ENCODE measurements around the gene DDX23. TPM values are rescaled to one million over a fixed set of nuclear protein-coding genes. Genes with fewer than 3 reads are reported as not detected.

DDX23 gene
- total and polyA plus RNA-seq, 4 donors = 36.6 to 86.7 (median 61.7) TPM

DNA sequence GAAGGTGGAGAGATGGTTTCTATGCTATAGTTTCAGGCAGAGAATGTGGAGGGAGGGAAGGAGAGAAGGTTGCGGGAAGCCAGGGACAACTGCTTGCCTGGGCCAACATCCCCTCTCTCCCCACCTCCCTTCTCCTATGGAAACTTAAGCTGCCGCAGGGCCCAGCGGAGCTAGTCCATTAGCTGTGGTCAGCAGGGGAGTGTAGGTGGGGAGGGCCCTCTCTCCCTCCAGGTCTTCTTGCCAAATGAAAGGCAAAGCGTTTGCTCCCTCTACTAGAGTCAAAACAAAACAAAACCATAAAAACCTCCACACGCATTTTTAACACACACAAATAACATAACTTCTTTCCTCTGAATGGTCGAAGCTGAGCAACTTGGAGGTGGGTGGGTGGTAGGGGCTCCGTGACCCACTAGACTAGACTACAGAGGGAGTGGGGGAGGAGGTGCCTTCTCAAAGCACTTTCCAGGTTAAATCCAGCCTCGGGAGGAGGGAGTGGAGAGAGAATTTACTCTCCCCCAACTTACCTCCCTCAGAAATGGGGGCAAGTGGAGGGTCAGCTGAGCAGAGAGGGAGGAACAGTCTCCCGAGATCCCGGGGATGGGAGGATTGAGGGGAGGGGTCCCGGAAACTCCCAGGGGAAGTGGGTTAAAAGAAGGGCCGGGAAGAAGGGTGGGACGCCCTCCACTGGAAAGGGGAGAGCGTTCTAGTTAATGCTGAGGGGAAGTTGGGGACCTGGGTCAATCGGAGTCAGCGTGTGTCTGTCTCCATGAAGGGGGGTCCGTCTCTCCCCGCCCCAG is 38.3 kb downstream of the DDX23 start:
- peak overlapping the region in 1 of 2 donors; percentile 92 for H3K27ac ChIP-seq (ENCODE audit: low read depth in 1 of 2, low read length in 1 of 2)
- DNase-seq = peak in 1 of 3 donors; percentile 36
- no peak overlapping the region for H3K9ac ChIP-seq (ENCODE audit: insufficient read depth in 1 of 2, low read length in 2 of 2)
- no peaks in the 10 kb centered on the region for H3K9me3 ChIP-seq (ENCODE audit: control insufficient read depth in 4 of 4, insufficient read depth in 3 of 4, low read length in 3 of 4)
- WGBS, 2 donors = 33 to 36% methylated on average over 17 to 18 of the region's 18 CpGs
- H3K4me1 ChIP-seq (ENCODE audit: control insufficient read depth in 5 of 5, insufficient read depth in 5 of 5, low read length in 5 of 5) = peaks cover 0 to 57% (median 10%) of the 10 kb centered on the region in 5 donors
- TF ChIP-seq, protein P1, sequence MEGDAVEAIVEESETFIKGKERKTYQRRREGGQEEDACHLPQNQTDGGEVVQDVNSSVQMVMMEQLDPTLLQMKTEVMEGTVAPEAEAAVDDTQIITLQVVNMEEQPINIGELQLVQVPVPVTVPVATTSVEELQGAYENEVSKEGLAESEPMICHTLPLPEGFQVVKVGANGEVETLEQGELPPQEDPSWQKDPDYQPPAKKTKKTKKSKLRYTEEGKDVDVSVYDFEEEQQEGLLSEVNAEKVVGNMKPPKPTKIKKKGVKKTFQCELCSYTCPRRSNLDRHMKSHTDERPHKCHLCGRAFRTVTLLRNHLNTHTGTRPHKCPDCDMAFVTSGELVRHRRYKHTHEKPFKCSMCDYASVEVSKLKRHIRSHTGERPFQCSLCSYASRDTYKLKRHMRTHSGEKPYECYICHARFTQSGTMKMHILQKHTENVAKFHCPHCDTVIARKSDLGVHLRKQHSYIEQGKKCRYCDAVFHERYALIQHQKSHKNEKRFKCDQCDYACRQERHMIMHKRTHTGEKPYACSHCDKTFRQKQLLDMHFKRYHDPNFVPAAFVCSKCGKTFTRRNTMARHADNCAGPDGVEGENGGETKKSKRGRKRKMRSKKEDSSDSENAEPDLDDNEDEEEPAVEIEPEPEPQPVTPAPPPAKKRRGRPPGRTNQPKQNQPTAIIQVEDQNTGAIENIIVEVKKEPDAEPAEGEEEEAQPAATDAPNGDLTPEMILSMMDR (IDR thresholded peaks at IDR 0.05; ENCODE audit: control extremely low read depth, extremely low read depth) = no peak
- no peaks in the 10 kb centered on the region for H3K36me3 ChIP-seq (ENCODE audit: control insufficient read depth in 4 of 4, insufficient read depth in 4 of 4, low read length in 4 of 4)
- no peaks in the 10 kb centered on the region for H3K27me3 ChIP-seq (ENCODE audit: control insufficient read depth in 3 of 3, insufficient read depth in 3 of 3, low read length in 2 of 3)
- H3K4me3 ChIP-seq = peak overlapping the region; percentile 65
- no peak for ATAC-seq (ENCODE audit: insufficient read depth, low FRiP score)

DNA sequence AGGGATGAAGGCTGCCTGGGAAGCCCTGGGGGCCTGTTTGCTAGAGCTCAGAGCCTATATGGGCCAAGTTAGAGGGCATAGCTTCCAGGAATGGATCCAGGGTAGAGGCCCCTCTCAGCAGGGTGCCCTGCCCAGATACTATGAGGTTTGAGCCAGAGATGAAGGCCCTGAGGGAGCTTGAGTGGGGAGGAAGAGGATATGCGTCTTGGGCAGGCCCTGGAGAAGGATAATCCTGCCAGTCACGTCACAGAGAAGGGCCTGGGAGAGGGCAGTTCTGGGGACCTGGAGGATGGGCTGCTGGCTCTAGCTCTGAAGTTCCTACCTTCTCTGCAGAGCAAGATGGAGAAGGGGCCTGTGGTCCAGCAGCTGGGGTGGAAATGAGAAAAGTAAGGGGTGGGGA is 39.6 kb downstream of the DDX23 start:
- ATAC-seq (ENCODE audit: insufficient read depth, low FRiP score) = no peak
- Histone ChIP-seq H3K4me3 (no peak overlapping the region), H3K27me3 (ENCODE audit: control insufficient read depth in 3 of 3, insufficient read depth in 3 of 3, low read length in 2 of 3) (no peaks in the 10 kb centered on the region), H3K36me3 (ENCODE audit: control insufficient read depth in 4 of 4, insufficient read depth in 4 of 4, low read length in 4 of 4) (no peaks in the 10 kb centered on the region), H3K27ac (ENCODE audit: low read depth in 1 of 2, low read length in 1 of 2) (no peak overlapping the region), H3K9me3 (ENCODE audit: control insufficient read depth in 4 of 4, insufficient read depth in 3 of 4, low read length in 3 of 4) (no peaks in the 10 kb centered on the region), H3K9ac (ENCODE audit: insufficient read depth in 1 of 2, low read length in 2 of 2) (no peak overlapping the region), H3K4me1 (ENCODE audit: control insufficient read depth in 5 of 5, insufficient read depth in 5 of 5, low read length in 5 of 5) (peaks cover 0 to 50% (median 9%) of the 10 kb centered on the region in 5 donors)
- 64 to 77% methylated on average over 2 of the region's 2 CpGs for WGBS, 2 donors
- TF ChIP-seq, protein P1 (IDR thresholded peaks at IDR 0.05; ENCODE audit: control extremely low read depth, extremely low read depth) = no peak
- no peak for DNase-seq

DNA sequence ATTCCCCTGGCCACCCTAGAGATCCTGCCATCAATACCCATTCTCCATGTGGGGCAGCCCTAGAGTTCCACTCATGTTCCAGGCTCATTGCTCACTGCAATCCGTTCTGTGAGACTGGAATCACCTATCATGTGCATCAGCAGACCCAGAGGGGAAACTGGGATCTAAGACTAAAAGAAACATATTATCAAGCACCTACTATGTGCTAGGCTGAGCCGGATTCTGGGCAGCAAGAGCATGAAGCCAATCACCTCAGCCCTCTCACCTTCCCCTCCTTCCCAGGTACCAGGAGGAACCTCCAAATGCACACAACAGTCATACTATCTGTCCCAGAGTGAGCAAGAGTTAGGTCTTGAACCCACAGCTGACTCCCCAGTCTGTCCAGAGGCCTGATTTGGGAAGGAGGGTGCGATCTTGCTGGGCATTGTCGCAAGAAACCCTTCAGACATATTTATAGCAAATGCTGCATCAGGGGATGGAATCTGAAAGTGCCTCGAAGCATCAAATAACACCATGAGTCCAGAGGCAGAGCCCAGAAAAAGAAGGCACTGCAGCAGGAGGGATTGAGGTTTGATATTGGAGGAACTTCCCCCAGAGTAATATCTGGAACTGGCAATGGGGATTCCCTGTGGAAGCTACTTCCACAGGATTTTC is 40.4 kb downstream of the DDX23 start:
- Histone ChIP-seq H3K27ac (ENCODE audit: low read depth in 1 of 2, low read length in 1 of 2) (peak overlapping the region in 1 of 2 donors; percentile 46), H3K9me3 (ENCODE audit: control insufficient read depth in 4 of 4, insufficient read depth in 3 of 4, low read length in 3 of 4) (no peaks in the 10 kb centered on the region)

More for the DNA sequence above, 40.4 kb downstream of the DDX23 start:
- Histone ChIP-seq H3K4me1 (ENCODE audit: control insufficient read depth in 5 of 5, insufficient read depth in 5 of 5, low read length in 5 of 5) (peaks cover 0 to 45% (median 9%) of the 10 kb centered on the region in 5 donors), H3K4me3 (no peak overlapping the region), H3K36me3 (ENCODE audit: control insufficient read depth in 4 of 4, insufficient read depth in 4 of 4, low read length in 4 of 4) (no peaks in the 10 kb centered on the region), H3K9ac (ENCODE audit: insufficient read depth in 1 of 2, low read length in 2 of 2) (peak overlapping the region in 1 of 2 donors; percentile 39), H3K27me3 (ENCODE audit: control insufficient read depth in 3 of 3, insufficient read depth in 3 of 3, low read length in 2 of 3) (no peaks in the 10 kb centered on the region)
- ATAC-seq (ENCODE audit: insufficient read depth, low FRiP score) = no peak
- DNase-seq = no peak
- TF ChIP-seq, protein P1 (IDR thresholded peaks at IDR 0.05; ENCODE audit: control extremely low read depth, extremely low read depth) = no peak
- 82 to 92% methylated on average over 5 of the region's 5 CpGs for WGBS, 2 donors
